ENCODE measurements around the gene SHISA4. TPM values are rescaled to one million over a fixed set of nuclear protein-coding genes. Genes with fewer than 3 reads are reported as not detected.

SHISA4 gene
- polyA plus RNA-seq, 4 donors, result 0.45 to 7.9 (median 4.2) TPM

DNA sequence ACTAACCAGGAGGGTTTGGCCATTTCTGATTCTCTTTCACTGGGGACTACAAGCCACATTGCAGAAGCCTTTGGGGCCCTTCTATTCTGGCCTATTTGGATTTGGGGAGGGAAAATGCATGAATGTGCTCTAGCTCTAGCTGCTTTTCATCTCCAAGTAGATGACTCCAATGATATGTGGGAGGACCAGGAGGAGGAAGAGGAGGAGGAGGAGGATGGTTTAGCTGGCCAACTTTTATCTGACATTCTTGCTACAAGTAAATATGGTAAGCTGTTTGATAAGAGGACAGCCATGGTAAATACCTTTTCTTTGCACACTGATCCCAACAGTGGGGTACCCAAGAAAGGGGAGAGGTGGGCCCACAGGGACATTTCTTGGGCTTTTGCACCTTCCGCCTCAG is 14.0 kb upstream of the SHISA4 start:
- Histone ChIP-seq H3K4me3 (ENCODE audit: low read depth in 1 of 3, low read length in 3 of 3) (no peak overlapping the region), H3K4me1 (ENCODE audit: control insufficient read depth in 3 of 3, insufficient read depth in 2 of 3, low read depth in 1 of 3, low read length in 2 of 3) (no peaks in the 10 kb centered on the region), H3K27ac (ENCODE audit: low read depth in 1 of 3, low read length in 2 of 3) (no peak overlapping the region), H3K36me3 (ENCODE audit: control insufficient read depth in 3 of 3, insufficient read depth in 2 of 3, low read depth in 1 of 3, low read length in 3 of 3) (peaks cover 11 to 56% (median 24%) of the 10 kb centered on the region in 3 donors), H3K9me3 (ENCODE audit: control insufficient read depth in 2 of 2, insufficient read depth in 1 of 2, low read depth in 1 of 2, low read length in 1 of 2) (no peaks in the 10 kb centered on the region), H3K27me3 (ENCODE audit: control insufficient read depth in 3 of 3, insufficient read depth in 3 of 3, low read length in 3 of 3) (no peaks in the 10 kb centered on the region)
- no peak for FAIRE-seq
- DNase-seq, result no peak
- WGBS, 3 donors, result 98 to 100% (median 100%) methylated on average over 1 of the region's 1 CpG

DNA sequence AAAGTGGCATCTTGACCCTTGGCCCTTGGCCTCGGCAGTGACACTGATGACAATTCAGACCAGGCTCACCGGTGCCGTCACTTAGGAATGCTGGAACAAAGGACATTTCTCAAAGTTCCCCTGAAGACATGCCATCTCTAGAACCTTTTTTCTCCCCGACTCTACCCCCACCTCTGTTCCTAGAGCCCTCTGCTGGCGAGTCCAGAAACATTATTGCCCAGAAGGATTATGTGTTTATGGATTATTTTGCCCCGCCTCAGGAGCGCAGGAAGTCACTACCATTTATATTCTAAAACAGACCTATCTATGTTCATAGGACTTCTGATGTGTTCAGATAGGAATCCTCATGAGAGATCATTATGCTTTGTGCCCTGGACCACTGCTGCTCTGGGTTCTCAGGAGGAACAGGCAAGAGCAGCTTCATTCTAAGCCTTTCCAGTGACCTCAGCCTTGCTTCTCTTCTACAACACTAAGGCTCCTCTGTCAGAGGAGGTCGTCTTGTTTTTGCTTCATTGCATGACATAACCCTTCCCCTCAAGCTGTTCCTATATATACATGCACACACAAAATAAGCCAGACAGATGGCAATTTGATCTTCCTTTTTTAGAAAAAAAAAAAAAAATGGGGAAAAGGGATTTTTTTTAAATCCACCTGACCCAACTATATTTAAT is 12.4 kb upstream of the SHISA4 start:
- DNase-seq, result peak; percentile 24 to 37
- H3K27me3 ChIP-seq (ENCODE audit: control insufficient read depth in 3 of 3, insufficient read depth in 3 of 3, low read length in 3 of 3), result no peaks in the 10 kb centered on the region
- H3K4me3 ChIP-seq (ENCODE audit: low read depth in 1 of 3, low read length in 3 of 3), result no peak overlapping the region
- no peaks in the 10 kb centered on the region for H3K9me3 ChIP-seq (ENCODE audit: control insufficient read depth in 2 of 2, insufficient read depth in 1 of 2, low read depth in 1 of 2, low read length in 1 of 2)
- H3K4me1 ChIP-seq (ENCODE audit: control insufficient read depth in 3 of 3, insufficient read depth in 2 of 3, low read depth in 1 of 3, low read length in 2 of 3), result no peaks in the 10 kb centered on the region
- H3K27ac ChIP-seq (ENCODE audit: low read depth in 1 of 3, low read length in 2 of 3), result no peak overlapping the region
- no peak for FAIRE-seq
- peaks cover 3 to 47% (median 12%) of the 10 kb centered on the region in 3 donors for H3K36me3 ChIP-seq (ENCODE audit: control insufficient read depth in 3 of 3, insufficient read depth in 2 of 3, low read depth in 1 of 3, low read length in 3 of 3)
- 43 to 62% (median 52%) methylated on average over 8 of the region's 8 CpGs for WGBS, 3 donors

DNA sequence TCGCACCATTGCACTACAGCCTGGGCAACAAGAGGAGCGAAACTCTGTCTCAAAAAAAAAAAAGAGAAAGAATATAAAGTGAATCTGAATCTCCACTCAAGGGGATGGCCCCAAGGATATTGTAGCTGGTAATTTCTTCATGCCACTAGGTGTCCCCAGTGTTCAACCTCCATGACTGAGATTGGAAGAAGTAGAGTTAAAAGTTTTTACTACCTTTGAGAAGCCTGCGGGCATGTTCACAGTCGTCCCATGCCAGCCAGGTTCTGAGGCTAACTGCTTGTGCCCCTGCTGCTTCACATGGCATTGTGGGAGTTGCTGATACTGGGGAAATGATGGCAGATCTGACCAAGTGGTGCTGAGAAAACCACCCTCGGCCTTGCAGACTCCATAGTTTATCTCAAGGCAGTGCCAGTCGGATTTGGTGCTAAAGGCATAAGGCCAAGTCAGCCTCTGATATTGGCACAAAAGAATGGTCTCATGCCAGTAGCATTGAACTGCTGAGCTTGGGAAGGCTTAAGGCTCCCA is 10.8 kb upstream of the SHISA4 start:
- Histone ChIP-seq H3K27ac (ENCODE audit: low read depth in 1 of 3, low read length in 2 of 3) (no peak overlapping the region), H3K4me1 (ENCODE audit: control insufficient read depth in 3 of 3, insufficient read depth in 2 of 3, low read depth in 1 of 3, low read length in 2 of 3) (no peaks in the 10 kb centered on the region), H3K27me3 (ENCODE audit: control insufficient read depth in 3 of 3, insufficient read depth in 3 of 3, low read length in 3 of 3) (no peaks in the 10 kb centered on the region), H3K9me3 (ENCODE audit: control insufficient read depth in 2 of 2, insufficient read depth in 1 of 2, low read depth in 1 of 2, low read length in 1 of 2) (no peaks in the 10 kb centered on the region), H3K36me3 (ENCODE audit: control insufficient read depth in 3 of 3, insufficient read depth in 2 of 3, low read depth in 1 of 3, low read length in 3 of 3) (peaks cover under 1 to 32% (median 6%) of the 10 kb centered on the region in 3 donors), H3K4me3 (ENCODE audit: low read depth in 1 of 3, low read length in 3 of 3) (no peak overlapping the region)
- no peak for FAIRE-seq
- WGBS, 3 donors, result 43 to 58% (median 56%) methylated on average over 6 of the region's 6 CpGs
- peak; percentile 49 to 62 for DNase-seq

GRCh38 chr1:201880928-201881571 is 7.6 kb upstream of the SHISA4 start:
- WGBS, 3 donors, result 52 to 66% (median 56%) methylated on average over 6 of the region's 6 CpGs
- H3K27ac ChIP-seq (ENCODE audit: low read depth in 1 of 3, low read length in 2 of 3), result no peak overlapping the region
- H3K4me3 ChIP-seq (ENCODE audit: low read depth in 1 of 3, low read length in 3 of 3), result no peak overlapping the region
- H3K36me3 ChIP-seq (ENCODE audit: control insufficient read depth in 3 of 3, insufficient read depth in 2 of 3, low read depth in 1 of 3, low read length in 3 of 3), result peaks cover 0 to 8% (median 0%) of the 10 kb centered on the region in 3 donors
- no peaks in the 10 kb centered on the region for H3K9me3 ChIP-seq (ENCODE audit: control insufficient read depth in 2 of 2, insufficient read depth in 1 of 2, low read depth in 1 of 2, low read length in 1 of 2)
- DNase-seq, result no peak
- no peaks in the 10 kb centered on the region for H3K4me1 ChIP-seq (ENCODE audit: control insufficient read depth in 3 of 3, insufficient read depth in 2 of 3, low read depth in 1 of 3, low read length in 2 of 3)
- H3K27me3 ChIP-seq (ENCODE audit: control insufficient read depth in 3 of 3, insufficient read depth in 3 of 3, low read length in 3 of 3), result peaks cover 0 to 16% (median 0%) of the 10 kb centered on the region in 3 donors
- no peak for FAIRE-seq

DNA sequence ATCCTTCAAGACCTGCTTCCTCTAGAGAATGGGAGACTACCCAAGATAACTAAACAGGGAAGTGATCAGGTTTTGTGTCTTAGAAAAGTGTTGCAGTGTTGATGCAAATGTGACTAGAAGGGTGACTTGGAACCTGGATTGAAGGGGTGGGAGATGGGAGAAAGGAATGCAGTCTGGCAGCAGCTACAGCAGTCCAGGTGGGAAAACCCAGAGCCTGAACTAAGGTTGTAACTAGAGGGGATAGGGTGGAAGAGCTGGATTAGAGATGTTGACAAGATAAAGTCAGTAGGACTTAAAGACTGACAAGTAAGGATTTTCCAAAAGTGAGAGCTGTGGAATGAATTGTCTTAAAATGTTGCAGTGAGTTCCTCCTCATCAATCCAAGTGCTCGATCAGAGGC is 7.1 kb upstream of the SHISA4 start:
- H3K4me1 ChIP-seq (ENCODE audit: control insufficient read depth in 3 of 3, insufficient read depth in 2 of 3, low read depth in 1 of 3, low read length in 2 of 3), result no peaks in the 10 kb centered on the region
- no peak for FAIRE-seq
- H3K4me3 ChIP-seq (ENCODE audit: low read depth in 1 of 3, low read length in 3 of 3), result no peak overlapping the region
- no peaks in the 10 kb centered on the region for H3K9me3 ChIP-seq (ENCODE audit: control insufficient read depth in 2 of 2, insufficient read depth in 1 of 2, low read depth in 1 of 2, low read length in 1 of 2)
- no peak for DNase-seq
- H3K27ac ChIP-seq (ENCODE audit: low read depth in 1 of 3, low read length in 2 of 3), result no peak overlapping the region
- 83 to 100% (median 87%) methylated on average over 1 of the region's 1 CpG for WGBS, 3 donors
- peaks cover 0 to 3% (median 0%) of the 10 kb centered on the region in 3 donors for H3K36me3 ChIP-seq (ENCODE audit: control insufficient read depth in 3 of 3, insufficient read depth in 2 of 3, low read depth in 1 of 3, low read length in 3 of 3)
- peaks cover 0 to 21% (median 0%) of the 10 kb centered on the region in 3 donors for H3K27me3 ChIP-seq (ENCODE audit: control insufficient read depth in 3 of 3, insufficient read depth in 3 of 3, low read length in 3 of 3)

DNA sequence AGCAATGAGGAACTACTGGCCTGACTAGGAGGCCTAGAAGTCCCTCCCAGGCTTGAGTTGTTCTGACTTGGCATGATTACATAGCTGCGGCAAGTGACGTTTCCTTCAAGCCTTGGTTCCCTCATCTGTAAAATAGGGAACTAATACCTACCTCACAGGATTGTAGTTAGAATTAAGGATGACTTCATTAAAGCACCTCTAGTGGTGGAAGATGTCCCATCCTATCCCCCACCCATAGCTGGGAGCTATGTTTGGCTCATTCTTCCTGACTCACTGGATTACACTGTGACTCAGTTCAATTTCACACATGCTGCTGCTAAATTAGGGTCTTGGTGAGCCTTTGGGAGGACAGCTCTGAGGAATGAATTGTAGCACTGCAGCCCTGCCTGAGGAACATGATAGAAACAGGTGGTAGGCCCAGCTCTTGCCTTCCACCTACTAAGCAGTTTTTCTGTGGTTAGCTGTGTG is 6.0 kb upstream of the SHISA4 start:
- DNase-seq, result no peak
- Histone ChIP-seq H3K4me3 (ENCODE audit: low read depth in 1 of 3, low read length in 3 of 3) (no peak overlapping the region), H3K36me3 (ENCODE audit: control insufficient read depth in 3 of 3, insufficient read depth in 2 of 3, low read depth in 1 of 3, low read length in 3 of 3) (no peaks in the 10 kb centered on the region), H3K27ac (ENCODE audit: low read depth in 1 of 3, low read length in 2 of 3) (no peak overlapping the region), H3K4me1 (ENCODE audit: control insufficient read depth in 3 of 3, insufficient read depth in 2 of 3, low read depth in 1 of 3, low read length in 2 of 3) (no peaks in the 10 kb centered on the region), H3K9me3 (ENCODE audit: control insufficient read depth in 2 of 2, insufficient read depth in 1 of 2, low read depth in 1 of 2, low read length in 1 of 2) (no peaks in the 10 kb centered on the region), H3K27me3 (ENCODE audit: control insufficient read depth in 3 of 3, insufficient read depth in 3 of 3, low read length in 3 of 3) (peaks cover 0 to 31% (median 0%) of the 10 kb centered on the region in 3 donors)
- WGBS, 3 donors, result 58 to 65% (median 65%) methylated on average over 2 of the region's 2 CpGs
- FAIRE-seq, result no peak

GRCh38 chr1:201883266-201883665 is 5.4 kb upstream of the SHISA4 start:
- H3K27ac ChIP-seq (ENCODE audit: low read depth in 1 of 3, low read length in 2 of 3), result no peak overlapping the region
- DNase-seq (no peak), FAIRE-seq (no peak)

GRCh38 chr1:201883786-201884185 is 4.9 kb upstream of the SHISA4 start:
- Histone ChIP-seq H3K9me3 (ENCODE audit: control insufficient read depth in 2 of 2, insufficient read depth in 1 of 2, low read depth in 1 of 2, low read length in 1 of 2) (no peaks in the 10 kb centered on the region), H3K27ac (ENCODE audit: low read depth in 1 of 3, low read length in 2 of 3) (no peak overlapping the region), H3K4me1 (ENCODE audit: control insufficient read depth in 3 of 3, insufficient read depth in 2 of 3, low read depth in 1 of 3, low read length in 2 of 3) (peaks cover 0 to 7% (median 0%) of the 10 kb centered on the region in 3 donors), H3K27me3 (ENCODE audit: control insufficient read depth in 3 of 3, insufficient read depth in 3 of 3, low read length in 3 of 3) (peaks cover 0 to 41% (median 0%) of the 10 kb centered on the region in 3 donors), H3K36me3 (ENCODE audit: control insufficient read depth in 3 of 3, insufficient read depth in 2 of 3, low read depth in 1 of 3, low read length in 3 of 3) (no peaks in the 10 kb centered on the region), H3K4me3 (ENCODE audit: low read depth in 1 of 3, low read length in 3 of 3) (no peak overlapping the region)
- DNase-seq (peak in 1 of 2 donors; percentile 9), FAIRE-seq (no peak)
- WGBS, 3 donors, result 17 to 33% (median 20%) methylated on average over 7 of the region's 7 CpGs

More at GRCh38 chr1:201883266-201883665, 5.4 kb upstream of the SHISA4 start:
- no peak overlapping the region for H3K4me3 ChIP-seq (ENCODE audit: low read depth in 1 of 3, low read length in 3 of 3)
- peaks cover 0 to 4% (median 0%) of the 10 kb centered on the region in 3 donors for H3K4me1 ChIP-seq (ENCODE audit: control insufficient read depth in 3 of 3, insufficient read depth in 2 of 3, low read depth in 1 of 3, low read length in 2 of 3)
- WGBS, 3 donors, result 52 to 84% (median 63%) methylated on average over 3 of the region's 3 CpGs
- H3K9me3 ChIP-seq (ENCODE audit: control insufficient read depth in 2 of 2, insufficient read depth in 1 of 2, low read depth in 1 of 2, low read length in 1 of 2), result no peaks in the 10 kb centered on the region
- no peaks in the 10 kb centered on the region for H3K36me3 ChIP-seq (ENCODE audit: control insufficient read depth in 3 of 3, insufficient read depth in 2 of 3, low read depth in 1 of 3, low read length in 3 of 3)
- peaks cover 0 to 37% (median 0%) of the 10 kb centered on the region in 3 donors for H3K27me3 ChIP-seq (ENCODE audit: control insufficient read depth in 3 of 3, insufficient read depth in 3 of 3, low read length in 3 of 3)
